Measurements from ENCODE around the gene SSR4. TPM values are rescaled to one million over a fixed set of nuclear protein-coding genes. Genes with fewer than 3 reads are reported as not detected.

Gene SSR4
- total RNA-seq, 4 donors from 2014 or later = 100 to 115 (median 109) TPM

GRCh38 chrX:153769865-153770600 lies 24.4 kb upstream of the SSR4 start:
- Histone ChIP-seq H3K27me3 (no peaks in the 10 kb centered on the region), H3K36me3 (peaks cover 0 to 51% (median 25%) of the 10 kb centered on the region in 4 donors), H3K4me1 (peaks cover 11 to 29% (median 24%) of the 10 kb centered on the region in 4 donors), H3K27ac (replicated peaks in 1 of 4) (no peak overlapping the region), H3K4me3 (no peak overlapping the region), H3K9me3 (no peaks in the 10 kb centered on the region)
- no peak for DNase-seq (ENCODE audit: extremely low spot score)
- 86% methylated on average over 17 of the region's 25 CpGs for WGBS
- TF ChIP-seq EP300 (IDR thresholded peaks at IDR 0.05) = no peak
- TF ChIP-seq CTCF (IDR thresholded peaks at IDR 0.05) = no peak
- TF ChIP-seq POLR2AphosphoS5 (IDR thresholded peaks at IDR 0.05) = no peak
- TF ChIP-seq POLR2A (IDR thresholded peaks at IDR 0.05; ENCODE audit: low read depth) = no peak
- intact Hi-C loops (cut with DNase I) = no loop called here

GRCh38 chrX:153770601-153771414 lies 23.7 kb upstream of the SSR4 start:
- H3K9me3 ChIP-seq = no peaks in the 10 kb centered on the region
- peaks cover 3 to 21% (median 17%) of the 10 kb centered on the region in 4 donors for H3K4me1 ChIP-seq
- H3K27ac ChIP-seq (replicated peaks in 1 of 4) = no peak overlapping the region
- no peak for DNase-seq (ENCODE audit: extremely low spot score)
- TF ChIP-seq EP300 (IDR thresholded peaks at IDR 0.05) (no peak), POLR2AphosphoS5 (IDR thresholded peaks at IDR 0.05) (no peak)
- no peaks in the 10 kb centered on the region for H3K27me3 ChIP-seq
- H3K4me3 ChIP-seq = no peak overlapping the region
- WGBS = 97% methylated on average over 11 of the region's 18 CpGs
- intact Hi-C loops (cut with DNase I) = no loop called here
- peaks cover 0 to 59% (median 29%) of the 10 kb centered on the region in 4 donors for H3K36me3 ChIP-seq

- no peak for TF ChIP-seq POLR2A (IDR thresholded peaks at IDR 0.05; ENCODE audit: low read depth)
- no peaks in the 10 kb centered on the region for H3K27me3 ChIP-seq
- 96% methylated on average over 9 of the region's 37 CpGs for WGBS
- intact Hi-C loops (cut with DNase I) = no loop called here
- H3K36me3 ChIP-seq = peaks cover 0 to 62% (median 30%) of the 10 kb centered on the region in 4 donors
- peaks cover 0 to 13% (median 8%) of the 10 kb centered on the region in 4 donors for H3K4me1 ChIP-seq
- H3K4me3 ChIP-seq = no peak overlapping the region
- no peak for DNase-seq (ENCODE audit: extremely low spot score)
- no peaks in the 10 kb centered on the region for H3K9me3 ChIP-seq
- no peak overlapping the region for H3K27ac ChIP-seq (replicated peaks in 1 of 4)
Measured at GRCh38 chrX:153771415-153772315, 22.8 kb upstream of the SSR4 start.

GRCh38 chrX:153772316-153773217 lies 21.9 kb upstream of the SSR4 start:
- no peak overlapping the region for H3K27ac ChIP-seq (replicated peaks in 1 of 4)
- no peak for TF ChIP-seq POLR2AphosphoS5 (IDR thresholded peaks at IDR 0.05)
- no peak for TF ChIP-seq POLR2A (IDR thresholded peaks at IDR 0.05; ENCODE audit: low read depth)
- TF ChIP-seq CTCF (IDR thresholded peaks at IDR 0.05) = no peak
- TF ChIP-seq EP300 (IDR thresholded peaks at IDR 0.05) = no peak
- peaks cover 0 to 69% (median 33%) of the 10 kb centered on the region in 4 donors for H3K36me3 ChIP-seq
- DNase-seq (ENCODE audit: extremely low spot score) = no peak
- 83% methylated on average over 19 of the region's 21 CpGs for WGBS
- no peak overlapping the region for H3K4me3 ChIP-seq
- intact Hi-C loops (cut with DNase I) = no loop called here
- H3K9me3 ChIP-seq = no peaks in the 10 kb centered on the region
- H3K4me1 ChIP-seq = peaks cover 0 to 8% (median under 1%) of the 10 kb centered on the region in 4 donors
- no peaks in the 10 kb centered on the region for H3K27me3 ChIP-seq

GRCh38 chrX:153773218-153773611 lies 21.3 kb upstream of the SSR4 start:
- Histone ChIP-seq H3K27ac (replicated peaks in 1 of 4) (no peak overlapping the region), H3K36me3 (peaks cover 0 to 74% (median 33%) of the 10 kb centered on the region in 4 donors), H3K4me1 (peaks cover 0 to 4% (median 0%) of the 10 kb centered on the region in 4 donors), H3K27me3 (no peaks in the 10 kb centered on the region), H3K9me3 (no peaks in the 10 kb centered on the region), H3K4me3 (no peak overlapping the region)
- DNase-seq (ENCODE audit: extremely low spot score) = no peak
- intact Hi-C loops (cut with DNase I) = no loop called here
- TF ChIP-seq CTCF (IDR thresholded peaks at IDR 0.05) (no peak), POLR2AphosphoS5 (IDR thresholded peaks at IDR 0.05) (no peak), EP300 (IDR thresholded peaks at IDR 0.05) (no peak), POLR2A (IDR thresholded peaks at IDR 0.05; ENCODE audit: low read depth) (no peak)
- 93% methylated on average over 18 of the region's 23 CpGs for WGBS
